GM19025 (cell line): ENCODE data around the gene PACRG.

ENCODE experiments used
- ATAC-seq: cut with Tn5 transposase; IDR thresholded peaks from one replicate; pipeline ENCODE4 v1.9.1; 2021; ENCODE audit warnings: mild to moderate bottlenecking, low read depth, moderate library complexity; ENCODE audit not compliant: unreplicated experiment

Gene PACRG

DNA sequence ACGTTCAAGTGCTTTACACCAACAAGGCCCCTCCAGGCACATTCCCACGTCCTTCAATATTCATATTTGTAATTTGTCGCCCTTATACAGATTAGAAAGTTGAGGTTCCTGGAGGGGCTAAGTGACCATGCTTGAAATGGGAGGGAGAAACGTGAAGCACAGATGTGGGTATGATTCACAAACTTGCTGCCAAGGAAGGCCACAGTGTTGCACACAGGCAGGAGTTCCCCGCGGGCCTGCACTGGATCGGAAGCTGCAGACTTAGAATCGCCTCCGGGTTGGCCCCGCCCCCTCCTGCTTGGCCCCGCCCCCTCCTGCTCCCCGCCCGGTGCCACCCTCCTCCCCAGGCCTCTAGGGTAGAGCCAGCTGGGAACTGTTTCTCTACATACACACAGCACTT, 628.5 kb downstream of the PACRG start:
- no peak for ATAC-seq

DNA sequence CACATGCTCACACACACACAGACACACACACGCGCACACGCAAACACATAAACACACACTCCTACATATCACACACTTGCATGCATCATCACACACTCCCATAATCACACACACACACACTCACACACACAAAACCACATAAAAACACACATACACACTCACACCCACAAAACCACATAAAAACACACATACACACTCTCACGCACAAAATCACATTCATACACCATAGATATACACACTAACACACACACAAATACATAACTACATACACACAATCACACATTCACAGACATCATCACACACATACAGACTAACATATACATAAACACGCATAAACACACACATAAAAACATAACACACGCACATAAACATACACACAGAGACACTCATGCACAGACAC, 629.0 kb downstream of the PACRG start:
- no peak for ATAC-seq

DNA sequence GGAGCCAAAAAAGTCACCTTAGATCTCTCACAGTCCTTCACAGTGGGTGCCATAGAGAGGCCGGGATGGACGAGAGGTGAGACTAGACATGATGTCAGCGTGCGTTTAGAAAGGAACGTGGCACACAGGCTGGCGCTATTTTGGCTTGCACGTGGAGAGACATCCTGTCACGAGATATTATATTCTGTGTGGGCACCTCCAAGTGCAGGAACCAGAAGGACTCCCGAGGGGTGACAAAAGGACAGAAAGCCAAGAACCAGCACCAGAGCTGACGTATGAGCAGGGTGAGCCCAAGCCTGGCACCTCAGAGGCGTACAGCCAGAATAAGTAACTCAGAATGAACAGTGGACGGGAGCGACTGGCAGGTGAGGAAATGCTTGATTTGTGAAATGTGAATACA, 636.9 kb downstream of the PACRG start:
- ATAC-seq, result no peak
